ENCODE data around the gene RNF112. TPM values are rescaled to one million over a fixed set of nuclear protein-coding genes. Genes with fewer than 3 reads are reported as not detected.

The RNF112 gene
- total and polyA plus RNA-seq, 2 of the 8 experiments (the other 6 are each of a cell fraction or from before 2014, with no cell fraction given), result 1.1 to 2.2 TPM

- TF ChIP-seq GTF2F1 (IDR thresholded peaks at IDR 0.05; ENCODE audit: borderline replicate concordance, low read depth, low read length), result no peak
- no peak for TF ChIP-seq TBP (IDR thresholded peaks at IDR 0.05; ENCODE audit: low read depth, low read length)
- TF ChIP-seq RFX5 (IDR thresholded peaks at IDR 0.05; ENCODE audit: borderline replicate concordance, low read depth, low read length), result no peak
Observed at GRCh38 chr17:19368229-19368628, 42.8 kb upstream of the RNF112 start (continued).

Data from H1 (cell line).